Measurements from ENCODE around the gene NRN1.

The NRN1 gene

DNA sequence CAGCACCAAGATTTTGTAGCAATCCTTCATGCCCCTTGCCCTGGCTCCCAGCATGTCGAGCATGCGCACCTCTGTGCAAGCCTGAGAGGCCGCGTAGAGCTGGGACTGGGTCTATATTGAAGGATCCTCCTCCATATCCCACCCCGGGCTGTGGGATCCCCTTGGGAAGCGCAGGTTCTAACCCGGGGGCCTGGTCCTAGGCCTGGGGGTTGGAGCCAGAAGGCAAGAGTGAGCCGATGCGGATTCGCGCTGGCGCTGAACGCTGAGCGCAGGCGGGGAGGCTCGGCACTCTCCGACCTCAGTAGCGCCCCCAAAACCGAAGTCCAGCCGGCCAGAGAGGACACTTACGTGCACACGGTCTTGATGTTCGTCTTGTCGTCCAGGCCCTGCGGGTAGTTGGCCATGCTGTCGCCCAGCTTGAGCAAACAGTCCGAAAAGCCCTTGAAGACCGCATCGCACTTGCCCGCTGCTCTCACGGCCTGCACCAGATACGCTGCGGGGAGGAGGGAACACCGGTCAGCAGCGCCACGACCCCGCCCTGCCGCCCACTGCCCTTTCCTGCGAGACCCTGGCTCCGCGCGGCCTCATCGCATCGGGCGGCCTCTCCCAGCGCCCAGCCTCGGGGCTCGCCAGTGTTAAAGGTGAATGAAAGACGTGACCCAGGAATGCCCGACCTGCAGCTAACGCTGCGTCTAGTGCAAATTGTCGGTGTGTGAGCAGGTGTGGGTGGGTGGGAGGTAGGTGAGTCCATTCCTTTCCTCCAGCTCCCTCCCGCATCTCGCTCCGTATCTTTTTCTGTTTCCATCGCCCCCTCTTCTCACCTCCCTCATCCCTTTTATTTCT, 4.5 kb downstream of the NRN1 start:
- no peak for DNase-seq

DNA sequence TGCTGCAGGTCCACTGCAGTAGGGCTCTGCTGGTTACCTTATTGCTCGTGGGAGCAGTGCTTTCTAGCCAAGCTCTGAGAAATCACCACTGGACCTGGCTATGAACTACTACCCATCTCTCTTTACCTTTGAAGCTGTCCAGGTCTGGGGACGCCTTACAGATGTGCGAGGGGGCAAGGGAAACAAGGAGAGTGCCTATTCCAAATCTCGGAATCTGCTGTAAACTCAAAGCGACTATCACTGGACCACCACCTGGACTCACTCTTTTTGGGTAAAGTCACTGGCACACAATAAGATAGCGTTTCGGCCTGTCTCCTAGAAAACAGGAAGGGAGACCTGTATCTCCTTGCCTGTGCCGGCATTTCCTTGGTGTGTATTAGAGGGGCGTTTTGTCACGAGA, 5.3 kb downstream of the NRN1 start:
- DNase-seq, result no peak

DNA sequence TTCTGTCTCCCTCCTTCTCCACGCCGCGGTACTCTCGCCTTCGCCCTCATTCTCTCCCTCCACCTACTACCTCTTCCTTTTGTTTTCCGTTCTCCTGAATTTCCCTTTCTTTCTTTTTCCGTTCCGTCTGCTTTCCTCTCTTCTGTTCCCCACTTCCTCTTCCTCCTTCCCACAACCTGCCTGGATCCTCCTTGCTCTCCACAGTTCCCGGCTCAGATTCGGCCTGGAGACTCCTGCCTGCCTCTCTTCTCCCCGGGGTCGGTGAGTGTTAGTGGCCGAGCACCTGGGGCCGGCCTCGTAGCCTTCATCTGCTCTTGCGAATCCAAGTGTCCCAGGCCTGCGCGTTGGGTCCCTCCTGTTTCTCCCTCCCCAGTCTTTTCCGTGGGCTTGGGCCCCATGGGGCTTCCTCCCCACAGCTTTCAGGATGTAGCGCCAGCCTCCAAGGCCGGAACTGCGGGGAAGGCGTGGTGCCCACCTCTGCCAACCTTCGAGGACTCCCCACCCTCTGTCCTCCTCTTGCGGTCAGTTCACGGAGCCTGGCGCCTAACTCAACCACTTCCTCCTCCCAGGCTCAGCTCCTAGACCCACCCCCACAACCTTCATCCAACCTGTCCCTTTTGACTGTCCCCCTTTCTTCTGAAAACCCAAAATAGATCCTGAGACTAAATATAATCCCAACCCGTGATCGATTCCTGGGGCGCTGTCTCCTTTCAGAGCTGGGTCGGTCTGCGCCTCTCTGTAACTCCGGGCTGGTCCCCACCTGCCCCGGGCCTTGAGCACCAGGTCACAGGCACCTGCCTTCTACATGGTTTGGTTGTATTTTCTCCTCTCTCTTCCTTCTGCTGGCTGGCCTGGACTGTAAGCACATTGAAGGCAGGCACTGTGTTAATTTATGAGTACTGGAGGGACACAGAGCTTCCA, 6.8 kb downstream of the NRN1 start:
- DNase-seq, result no peak

DNA sequence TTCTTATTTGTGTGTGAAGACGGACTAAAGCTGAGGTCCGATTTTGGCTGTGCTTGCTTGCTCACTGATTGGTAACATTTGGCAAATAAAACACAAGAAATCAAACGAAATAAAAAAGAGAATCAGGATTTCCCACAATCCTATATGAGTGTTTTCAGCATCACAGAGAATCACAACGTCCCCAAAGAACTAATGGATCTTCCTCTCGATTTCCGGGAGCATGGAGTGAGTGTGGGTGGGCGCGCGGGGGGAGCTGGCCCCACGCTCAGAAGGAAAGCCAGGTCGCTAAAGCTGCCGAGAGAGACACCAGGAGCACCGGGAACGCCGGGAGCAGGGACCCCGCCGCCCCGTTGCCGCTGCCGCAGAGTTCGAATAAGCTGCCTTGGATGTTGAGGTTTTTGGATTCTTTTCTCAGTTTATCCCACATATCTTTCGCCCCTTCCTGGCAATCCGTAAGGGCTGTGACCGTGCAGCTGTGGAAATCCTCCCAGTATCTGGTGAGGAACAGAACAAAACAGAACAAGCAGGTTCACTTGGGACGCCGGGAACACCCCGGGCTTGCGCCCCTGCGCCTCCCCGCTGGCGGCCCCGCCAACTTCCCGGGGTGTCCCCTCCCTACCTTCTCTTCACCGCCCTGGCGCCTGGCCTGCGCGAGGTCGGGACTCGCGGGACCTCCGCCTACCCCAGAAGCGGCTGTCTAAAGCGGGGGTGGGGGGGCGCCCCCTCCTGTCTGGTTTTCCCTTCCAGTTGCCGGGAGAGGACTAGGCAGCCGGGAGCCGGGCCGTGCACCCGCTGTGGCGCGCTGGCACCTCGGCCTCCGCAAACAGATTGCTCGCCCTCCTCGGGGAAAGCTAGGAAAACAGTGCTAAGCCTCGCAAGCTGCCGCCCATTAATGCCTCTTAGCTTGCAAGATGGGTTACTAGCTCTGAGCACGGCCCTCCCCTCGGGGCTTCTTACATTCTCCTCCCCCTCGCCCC, 7.7 kb downstream of the NRN1 start:
- no peak for DNase-seq

DNA sequence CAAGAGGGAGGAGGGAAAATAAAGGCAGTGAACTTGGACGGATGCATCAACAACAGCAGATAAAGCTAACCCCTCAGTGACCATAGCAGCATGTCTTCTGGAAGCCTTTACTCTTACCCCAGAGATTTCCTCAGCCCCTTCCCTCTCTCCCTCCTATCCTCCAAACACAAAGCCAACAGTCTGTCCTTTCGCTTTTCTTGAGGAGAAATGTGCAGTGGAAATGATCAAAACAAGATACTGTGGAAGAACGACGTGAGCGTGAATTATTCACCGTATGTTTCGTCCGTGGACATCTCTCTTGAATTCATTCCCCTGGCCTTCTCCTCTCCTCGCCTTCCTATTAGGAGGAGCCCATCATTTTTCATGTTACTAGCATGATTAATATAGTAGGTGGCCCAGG, 8.5 kb downstream of the NRN1 start:
- DNase-seq, result no peak

DNA sequence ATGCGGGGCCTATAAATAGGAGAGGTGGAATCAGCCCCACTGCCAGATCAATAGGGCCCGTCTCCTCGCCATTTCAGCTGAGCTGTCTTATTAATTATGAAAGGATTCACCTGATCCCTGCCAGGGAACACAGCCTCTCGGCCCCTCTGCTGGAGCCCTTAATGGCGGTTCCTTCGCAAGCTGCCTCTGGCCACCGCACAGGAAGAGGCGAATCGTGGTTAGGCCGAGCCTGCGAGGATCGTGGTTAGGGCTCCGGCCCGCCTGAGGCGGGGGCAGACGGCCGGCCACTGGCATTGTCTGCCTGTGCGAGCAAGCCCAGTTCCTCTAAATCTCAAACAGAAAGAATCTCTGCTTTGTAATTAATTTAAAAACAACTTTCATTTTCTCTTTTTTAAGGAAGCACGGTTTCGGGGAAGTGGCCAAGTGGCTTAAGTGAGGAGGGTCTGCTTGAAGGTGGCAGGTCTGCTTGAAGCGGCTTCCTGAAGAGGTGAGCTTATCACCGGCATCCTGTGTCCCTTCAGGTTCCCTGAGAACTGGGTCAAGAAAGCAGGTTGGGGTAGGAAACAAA, 9.2 kb downstream of the NRN1 start:
- no peak for DNase-seq

DNA sequence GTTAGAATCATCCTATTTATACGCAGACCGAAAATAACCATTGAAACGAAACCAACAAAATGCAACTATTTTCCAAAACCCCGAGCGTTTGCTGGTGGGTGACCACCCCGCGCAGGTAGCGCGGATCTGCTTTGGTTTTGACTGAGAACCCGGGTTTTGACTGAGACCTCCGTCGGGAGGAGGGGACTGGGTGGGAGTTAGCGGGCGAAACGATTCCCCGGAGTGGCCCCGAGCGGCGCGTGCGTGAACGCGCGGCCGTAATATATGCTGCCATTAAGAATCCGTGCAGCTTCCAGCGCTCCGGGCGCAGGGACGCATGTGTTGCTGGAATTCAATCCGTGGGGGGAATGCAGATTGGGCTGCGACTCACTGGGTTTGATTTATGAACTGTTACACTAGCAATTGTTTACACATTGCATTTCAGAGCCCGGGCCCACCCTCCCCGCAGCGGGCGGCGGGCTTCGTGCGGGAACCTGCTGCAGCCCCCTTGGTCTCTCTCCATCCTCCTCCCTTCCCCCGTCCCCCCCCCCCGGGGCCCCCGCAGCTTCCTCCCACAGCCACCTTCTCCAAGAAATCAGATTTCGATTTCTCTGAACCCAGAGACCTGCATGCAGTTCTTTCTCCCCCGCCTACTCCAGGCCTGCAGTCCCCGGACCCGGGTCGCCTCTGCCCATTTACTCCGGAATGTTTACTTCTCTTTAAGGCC, 9.9 kb downstream of the NRN1 start:
- DNase-seq, result no peak

DNA sequence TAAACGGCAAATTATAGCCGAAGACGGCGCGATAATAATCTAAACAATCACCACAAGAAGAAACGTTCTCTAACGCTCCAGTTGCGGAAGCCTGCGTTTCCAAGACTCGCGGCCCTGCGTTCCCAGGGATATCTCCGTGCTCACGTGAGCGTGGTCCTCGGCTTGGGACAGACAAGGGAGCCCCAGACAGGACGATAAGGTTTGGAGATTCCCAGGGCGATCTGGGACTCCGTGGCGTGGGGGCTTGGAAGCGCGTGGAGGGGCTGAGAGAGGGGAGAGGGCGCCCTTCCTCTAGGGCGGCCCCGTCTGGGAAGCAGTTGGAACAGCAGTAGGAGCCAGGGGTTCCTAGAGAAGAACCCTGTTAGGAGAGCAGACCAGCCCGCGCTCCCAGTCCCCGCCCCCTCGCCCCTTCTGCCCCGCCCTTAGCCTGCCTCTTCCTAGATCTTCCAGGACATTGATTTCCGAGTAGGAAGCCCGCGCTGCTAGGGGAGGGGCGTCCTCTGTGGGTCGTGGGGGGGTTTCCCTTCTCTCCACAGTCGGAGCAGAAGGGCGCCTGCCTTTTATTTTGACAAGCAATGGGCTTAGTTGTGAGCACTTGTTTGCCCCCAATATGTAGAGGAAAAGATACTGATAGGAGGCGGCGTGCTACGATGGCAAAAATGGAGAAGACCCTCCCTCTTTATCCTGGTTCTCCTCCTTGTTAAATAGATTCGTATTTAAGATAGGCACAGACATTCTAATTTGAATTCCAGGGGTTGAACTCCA, 10.6 kb downstream of the NRN1 start:
- DNase-seq, result no peak

DNA sequence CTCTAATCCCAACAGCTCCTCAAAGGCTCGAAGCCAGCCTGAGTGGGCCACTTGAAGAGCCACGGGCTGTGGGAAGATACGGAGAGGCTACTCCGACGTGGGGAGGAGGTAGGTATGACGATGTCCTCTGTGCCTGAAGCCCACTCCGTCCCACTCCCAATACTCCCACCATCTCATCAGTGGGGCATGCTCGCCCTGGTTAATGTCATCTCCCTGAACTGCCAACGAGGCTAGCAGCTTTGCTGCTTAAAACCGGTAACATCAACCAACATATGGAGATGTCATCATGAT, 11.1 kb downstream of the NRN1 start:
- DNase-seq, result no peak

DNA sequence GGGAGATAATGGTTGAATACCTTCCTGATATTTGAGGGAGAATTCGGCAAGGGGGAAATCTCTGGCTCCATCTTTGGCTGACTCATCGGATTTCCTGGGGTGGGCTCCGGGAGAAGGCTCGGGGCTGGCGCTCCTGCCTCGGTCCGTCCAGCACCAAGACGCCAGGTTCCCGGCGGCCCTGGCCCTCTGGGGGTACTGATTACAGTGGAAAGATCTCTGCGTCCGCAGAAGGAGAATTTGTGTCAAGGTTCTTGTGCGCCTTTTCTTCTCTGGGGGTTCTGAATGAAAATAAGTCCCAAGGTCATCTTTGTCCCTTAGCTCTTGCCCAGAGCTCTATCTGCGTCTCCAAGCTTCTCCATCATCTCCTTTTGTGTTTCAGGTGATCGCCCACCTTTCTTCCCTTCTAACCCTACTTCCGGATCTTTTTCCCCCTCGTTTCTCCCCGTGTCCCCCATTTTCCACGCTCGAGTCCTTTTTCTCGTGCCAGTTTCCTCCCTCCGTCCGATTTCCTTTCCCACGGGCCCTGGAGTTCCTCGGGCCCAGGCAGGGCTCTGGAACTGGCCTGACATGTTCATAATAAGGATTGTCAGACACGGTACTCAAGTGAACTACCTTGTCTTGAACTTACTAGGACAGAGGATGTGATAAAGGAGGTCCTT, 11.6 kb downstream of the NRN1 start:
- no peak for DNase-seq

DNA sequence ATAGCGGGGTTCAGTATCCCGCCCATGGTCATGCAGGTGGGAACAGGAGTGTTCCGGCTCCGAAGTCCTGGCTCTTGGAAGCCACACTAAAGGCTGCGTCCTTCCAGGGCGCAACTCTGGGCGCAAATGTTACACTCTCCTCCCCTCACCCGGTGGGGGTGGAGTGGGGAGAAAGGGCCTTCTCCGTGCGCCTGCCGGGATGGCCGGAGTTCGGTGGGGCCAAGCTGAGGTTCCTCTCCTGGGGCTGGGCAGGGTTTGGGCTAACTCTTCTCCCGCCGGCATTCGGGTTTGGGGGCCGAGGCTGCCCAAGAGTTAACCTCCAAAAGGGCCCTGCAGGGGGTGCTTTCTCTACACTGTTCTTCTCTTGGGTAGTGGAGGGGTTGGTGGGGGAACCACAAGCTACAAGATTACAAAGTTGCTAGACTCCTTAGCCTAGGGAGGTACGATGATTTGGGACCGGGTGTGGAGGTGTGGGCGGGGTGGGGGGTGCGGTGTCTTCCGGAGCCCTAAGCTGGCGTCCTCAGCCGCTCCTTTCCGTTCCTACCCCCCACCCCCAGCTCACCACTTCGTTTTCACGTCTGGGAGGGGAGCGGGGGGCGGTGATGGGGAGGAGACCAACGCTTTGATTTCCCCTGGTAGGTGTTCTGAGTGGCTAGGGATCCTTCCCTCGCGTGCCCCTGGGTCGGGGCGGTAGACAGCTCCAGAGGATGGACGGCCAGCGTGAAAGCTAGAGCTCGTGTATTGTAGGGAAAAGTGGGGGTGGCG, 12.3 kb downstream of the NRN1 start:
- no peak for DNase-seq

DNA sequence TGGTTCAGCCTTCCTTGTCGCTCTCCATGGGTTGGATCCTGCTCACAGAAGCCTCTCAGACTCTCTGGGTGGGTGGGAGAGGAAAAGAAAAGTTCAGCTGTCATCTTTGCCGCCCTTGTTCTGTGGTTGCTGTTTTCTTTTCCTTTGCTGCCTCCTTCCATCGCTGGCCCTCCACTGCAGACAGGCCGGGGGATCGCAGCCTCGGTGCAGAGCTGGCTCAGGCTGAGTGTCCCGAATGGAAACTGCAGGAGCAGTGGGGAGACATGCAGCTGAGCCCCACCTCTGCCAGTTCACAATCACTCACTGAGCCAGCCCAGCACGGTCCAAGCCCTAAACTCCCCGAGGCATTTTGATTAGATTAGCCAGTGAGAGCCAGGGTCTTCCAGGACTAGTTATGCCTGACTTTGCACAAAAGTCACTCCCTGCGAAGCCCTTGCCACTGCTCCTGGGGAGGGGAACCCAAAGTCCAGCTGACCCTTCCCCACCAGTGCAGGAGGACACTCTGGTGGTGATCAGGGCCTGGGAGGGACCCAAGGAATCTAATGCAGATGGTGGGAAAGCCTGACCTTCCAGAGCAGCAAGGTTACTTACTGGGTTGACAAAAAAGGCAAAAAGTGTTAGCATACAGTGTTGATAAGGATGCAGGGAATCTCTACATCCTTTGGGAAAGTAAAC, 14.0 kb downstream of the NRN1 start:
- DNase-seq, result no peak

DNA sequence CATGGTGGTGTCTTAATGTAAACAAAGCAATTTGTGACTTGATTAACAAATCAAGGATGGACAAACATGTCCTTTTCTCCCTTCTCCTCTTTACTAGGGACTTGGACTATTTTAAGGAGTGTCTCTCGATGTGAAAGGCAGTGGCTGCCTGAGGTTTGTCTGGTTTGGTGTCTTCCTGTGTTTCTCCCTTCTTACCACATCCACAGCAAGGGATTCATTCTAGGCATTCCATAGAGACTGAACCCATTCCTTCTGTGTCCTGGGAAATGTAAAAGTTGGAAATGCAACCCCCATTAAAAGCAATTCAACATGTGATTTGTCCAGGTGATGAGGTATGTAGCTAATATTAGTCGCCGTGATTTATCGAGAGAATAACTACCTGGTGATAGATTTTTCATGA, 15.9 kb downstream of the NRN1 start:
- DNase-seq, result no peak

DNA sequence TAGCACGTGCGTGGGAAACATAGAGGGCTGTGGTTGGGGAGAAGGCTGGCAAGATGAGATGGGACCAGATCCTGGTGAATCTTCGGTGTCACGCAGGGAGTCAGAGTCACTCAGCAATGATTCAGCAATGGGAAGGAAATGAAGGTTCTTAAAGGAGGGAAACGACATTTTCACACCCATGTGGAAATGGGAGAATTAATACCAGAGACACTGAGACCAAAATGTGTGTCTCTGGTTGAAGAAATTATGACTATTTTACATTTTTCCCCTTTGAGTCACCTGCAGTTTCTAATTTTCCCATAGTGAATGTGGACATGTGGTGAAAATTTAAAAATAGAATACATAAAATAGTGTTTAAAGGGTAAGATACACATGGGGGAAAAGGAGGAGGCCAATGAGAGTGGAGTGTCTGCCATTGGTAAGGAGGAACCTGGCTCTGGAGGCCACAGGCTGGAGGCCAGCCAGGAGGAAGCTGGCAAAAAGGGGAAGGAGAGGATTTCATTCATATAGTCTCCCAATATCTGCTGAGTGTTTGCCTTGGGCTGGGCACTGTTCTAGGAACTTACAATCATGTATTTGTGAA, 17.5 kb downstream of the NRN1 start:
- no peak for DNase-seq

DNA sequence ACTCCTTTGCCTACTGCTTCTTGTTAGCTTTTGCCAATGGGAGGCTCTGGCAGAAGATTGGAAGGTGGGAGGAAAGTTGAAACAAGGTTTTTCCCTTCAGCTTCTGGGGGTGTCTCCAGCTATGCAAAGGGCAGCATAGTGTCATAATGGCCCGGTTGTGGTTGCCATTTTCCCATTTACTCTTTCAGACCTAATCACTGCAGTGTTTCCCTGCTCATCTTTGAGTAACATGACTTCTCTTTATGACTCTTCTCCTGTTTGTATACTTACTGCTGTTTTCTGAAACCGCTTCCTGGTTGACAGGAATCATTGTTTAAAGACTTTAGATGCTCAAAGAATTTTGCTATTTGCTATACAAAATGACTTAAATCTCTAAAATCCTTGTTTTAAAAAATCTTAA, 19.9 kb downstream of the NRN1 start:
- no peak for DNase-seq

DNA sequence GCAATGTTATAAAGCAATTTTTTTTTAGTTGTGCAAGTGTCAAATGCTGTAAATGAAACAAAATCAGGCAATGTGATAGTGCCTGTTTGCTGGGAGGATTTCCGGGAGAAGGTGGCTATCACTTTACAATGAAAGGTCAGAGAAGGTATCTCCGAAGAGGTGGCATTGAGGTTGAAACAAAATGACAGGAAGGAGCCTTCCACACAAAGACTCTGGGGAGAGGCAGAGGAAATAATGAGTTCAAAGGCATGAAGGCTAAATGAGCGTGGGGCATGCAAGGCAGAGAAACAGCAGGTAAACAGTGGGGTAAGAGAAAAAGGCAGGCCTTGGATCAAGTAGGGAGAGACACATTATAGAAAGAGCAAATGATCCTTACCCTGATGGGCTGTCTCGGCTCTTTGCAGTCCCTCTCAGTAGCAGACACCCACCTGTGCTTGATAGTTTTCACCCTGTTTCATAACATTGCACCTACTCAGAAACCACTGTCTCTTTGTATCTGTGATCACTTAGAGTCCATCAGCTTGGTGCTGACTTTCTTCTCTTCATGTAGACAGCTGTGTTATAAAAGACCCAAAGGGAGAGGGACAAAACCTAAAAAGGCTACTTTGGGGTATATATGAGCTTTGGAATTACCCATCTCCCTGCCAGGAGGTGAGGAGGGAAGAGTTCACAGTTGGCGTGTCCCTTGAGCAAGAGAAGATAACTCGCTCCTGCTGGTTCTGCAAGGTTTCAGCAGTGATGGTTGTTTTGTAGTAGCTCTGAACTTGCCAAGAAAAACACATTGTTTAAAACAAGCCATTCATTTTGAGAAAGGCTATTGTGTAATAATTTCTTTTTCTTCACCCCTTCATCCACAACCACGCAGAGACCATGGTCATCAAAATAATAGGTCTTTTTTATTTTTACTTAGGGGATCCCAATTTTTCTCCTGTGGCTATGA, 22.3 kb downstream of the NRN1 start:
- DNase-seq, result no peak
